Body of pancreas (tissue), 4 donors: Measurements from ENCODE around the gene LEF1. TPM values are rescaled to one million over a fixed set of nuclear protein-coding genes. Genes with fewer than 3 reads are reported as not detected.

Experiments used
- ATAC-seq: fragments of 150-250 bp; one replicate; pipeline ENCODE4 v1.9.1; 2016
- DNase-seq, 4 donors: peaks; one replicate each; pipeline ENCODE4 v3.0.0-alpha.2; 2019
- H3K27ac ChIP-seq, 4 donors: fragments of 200-600 bp; sonication (generic); 1 replicate in 3 of 4; 2 replicates in 1 of 4; pipeline versions ENCODE4 v1.5.1 to v1.6.1; 2016 to 2019; ENCODE audit warnings: mild to moderate bottlenecking in 1 of 4, mixed read lengths in 1 of 4, moderate library complexity in 1 of 4
- H3K27me3 ChIP-seq, 2 donors: fragments of 200-600 bp; sonication (generic); one replicate each; pipeline ENCODE4 v1.6.0; 2016; ENCODE audit warnings: mild to moderate bottlenecking in 1 of 2
- H3K36me3 ChIP-seq, 2 donors: fragments of 200-600 bp; sonication (generic); replicated peaks in 1 of 2; 2 replicates each; pipeline ENCODE4 v1.5.1; 2016; ENCODE audit warnings: low read depth in 2 of 2; ENCODE audit not compliant: insufficient read depth in 1 of 2
- H3K4me1 ChIP-seq: fragments of 200-600 bp; sonication (generic); one replicate; pipeline ENCODE4 v1.6.0; 2016
- H3K4me3 ChIP-seq, 2 donors: fragments of 200-600 bp; sonication (generic); 1 replicate in 1 of 2; 2 replicates in 1 of 2; pipeline ENCODE4 v1.5.1; 2016 to 2019
- H3K9me3 ChIP-seq, 3 donors: fragments of 200-600 bp; sonication (generic); 1 replicate in 2 of 3; 2 replicates in 1 of 3; pipeline ENCODE4 v1.5.1; 2016
- POLR2A ChIP-seq, 3 donors: fragments of 450-650 bp; IDR thresholded peaks; one replicate each; pipeline ENCODE4 v1.6.1; 2016; ENCODE audit warnings: antibody characterized with exemption in 3 of 3, mild to moderate bottlenecking in 2 of 3
- WGBS, 2 donors: methylation state at CpG; one replicate each; pipeline ENCODE4 v1.1.5; 2017; 5-methylcytosine and 5-hydroxymethylcytosine counted together
- intact Hi-C: fragments of 100-400 bp; cut with DNase I; formaldehyde crosslinking; loops from one replicate; pipeline ENCODE4 v1.15.1; 2023
- total RNA-seq, 2 donors: library from RNA; depleted of rRNA; stranded (reverse); fragments of >200 nt; gene quantifications; one replicate each; pipeline ENCODE4 v1.1.0, GENCODE V29; 2016
- TF ChIP-seq, protein P1 (sequence below), 7 experiments: fragments of 450-650 bp in 4 of 7; fragments of 200-600 bp in 3 of 7; sonication (generic) in 3 of 7; IDR thresholded peaks; one replicate each; pipeline ENCODE4 v1.5.1; 2016 to 2019; ENCODE audit warnings: antibody characterized with exemption in 7 of 7

LEF1 gene
- total RNA-seq, 2 donors from 2014 or later: 1.6 to 5.6 TPM

DNA sequence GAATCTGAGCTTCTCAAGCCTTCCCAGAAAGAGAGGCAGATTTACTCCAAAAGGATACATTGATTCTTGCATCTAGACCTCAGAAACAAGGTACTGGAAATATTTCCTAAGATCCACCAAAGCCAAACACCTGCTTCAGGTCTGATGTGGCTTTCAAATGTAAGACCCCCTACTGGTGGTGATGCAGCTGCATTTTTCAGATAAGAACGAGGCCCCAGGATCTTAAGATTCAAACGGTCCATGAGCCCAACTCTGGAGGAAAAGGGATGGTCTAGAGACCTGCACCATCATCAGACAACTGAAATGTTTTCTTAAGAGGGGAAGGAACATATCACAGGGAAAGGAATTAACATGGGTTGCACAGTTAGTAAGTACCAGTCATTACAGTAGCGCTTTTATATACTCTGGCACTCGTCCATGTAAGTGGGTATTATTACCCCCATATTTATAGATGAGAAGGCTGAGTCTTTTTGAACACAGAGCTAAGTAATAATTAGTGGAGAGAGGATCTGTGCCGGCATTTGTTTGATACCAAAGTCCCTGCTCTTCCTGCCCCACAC, 73.7 kb downstream of the LEF1 start:
- Histone ChIP-seq H3K4me3 (no peak overlapping the region), H3K27ac (no peak overlapping the region), H3K27me3 (no peaks in the 10 kb centered on the region), H3K4me1 (no peaks in the 10 kb centered on the region), H3K36me3 (no peaks in the 10 kb centered on the region), H3K9me3 (no peaks in the 10 kb centered on the region)
- DNase-seq (no peak), ATAC-seq (no peak)
- TF ChIP-seq POLR2A (IDR thresholded peaks at IDR 0.05): no peak
- TF ChIP-seq, protein P1, sequence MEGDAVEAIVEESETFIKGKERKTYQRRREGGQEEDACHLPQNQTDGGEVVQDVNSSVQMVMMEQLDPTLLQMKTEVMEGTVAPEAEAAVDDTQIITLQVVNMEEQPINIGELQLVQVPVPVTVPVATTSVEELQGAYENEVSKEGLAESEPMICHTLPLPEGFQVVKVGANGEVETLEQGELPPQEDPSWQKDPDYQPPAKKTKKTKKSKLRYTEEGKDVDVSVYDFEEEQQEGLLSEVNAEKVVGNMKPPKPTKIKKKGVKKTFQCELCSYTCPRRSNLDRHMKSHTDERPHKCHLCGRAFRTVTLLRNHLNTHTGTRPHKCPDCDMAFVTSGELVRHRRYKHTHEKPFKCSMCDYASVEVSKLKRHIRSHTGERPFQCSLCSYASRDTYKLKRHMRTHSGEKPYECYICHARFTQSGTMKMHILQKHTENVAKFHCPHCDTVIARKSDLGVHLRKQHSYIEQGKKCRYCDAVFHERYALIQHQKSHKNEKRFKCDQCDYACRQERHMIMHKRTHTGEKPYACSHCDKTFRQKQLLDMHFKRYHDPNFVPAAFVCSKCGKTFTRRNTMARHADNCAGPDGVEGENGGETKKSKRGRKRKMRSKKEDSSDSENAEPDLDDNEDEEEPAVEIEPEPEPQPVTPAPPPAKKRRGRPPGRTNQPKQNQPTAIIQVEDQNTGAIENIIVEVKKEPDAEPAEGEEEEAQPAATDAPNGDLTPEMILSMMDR (IDR thresholded peaks at IDR 0.05): no peak
- 48 to 60% methylated on average over 5 of the region's 5 CpGs for WGBS, 2 donors
- intact Hi-C loops: no loop called here

DNA sequence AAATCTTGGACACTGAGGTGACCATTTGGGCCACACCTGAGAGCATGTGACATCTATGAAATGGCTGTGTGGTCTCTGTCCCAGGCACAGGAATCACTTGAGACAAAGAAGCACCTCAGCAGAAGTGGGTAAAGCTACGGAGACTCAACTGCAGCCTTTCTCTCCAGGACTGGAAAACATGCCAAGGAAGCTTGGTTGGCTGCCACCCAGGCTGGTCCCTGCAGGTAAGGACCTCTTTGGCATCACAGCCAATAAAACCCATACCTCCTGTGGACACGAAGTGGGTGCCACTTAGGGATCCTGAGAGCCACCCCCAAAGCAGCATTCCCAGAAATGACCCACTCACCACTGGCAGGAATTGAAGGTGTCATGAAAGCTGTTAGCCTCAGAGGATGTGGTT, 74.6 kb downstream of the LEF1 start:
- H3K4me1 ChIP-seq: no peaks in the 10 kb centered on the region
- TF ChIP-seq POLR2A (IDR thresholded peaks at IDR 0.05): no peak
- TF ChIP-seq, protein P1 (IDR thresholded peaks at IDR 0.05): no peak
- 60 to 76% methylated on average over 2 of the region's 2 CpGs for WGBS, 2 donors

DNA sequence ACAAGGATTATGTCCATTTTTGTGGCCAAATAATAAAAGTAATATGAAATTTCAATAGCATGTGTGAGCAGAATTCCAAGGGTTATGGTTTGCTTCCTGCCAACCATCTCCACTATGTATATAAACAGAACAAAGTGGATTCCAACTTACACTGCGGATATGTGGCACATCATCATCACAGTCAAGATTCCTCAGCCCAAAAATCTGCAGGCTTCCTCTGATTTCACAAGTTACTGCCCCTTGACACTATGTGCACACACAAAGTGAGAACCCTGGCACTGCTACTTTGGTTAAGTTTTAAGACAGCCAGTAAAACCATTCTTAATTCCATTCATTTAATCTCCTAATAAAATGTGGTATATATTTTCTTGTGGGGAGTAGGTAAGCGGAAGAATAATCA, 76.4 kb downstream of the LEF1 start:
- Histone ChIP-seq H3K36me3 (no peaks in the 10 kb centered on the region), H3K27ac (no peak overlapping the region), H3K27me3 (no peaks in the 10 kb centered on the region), H3K9me3 (no peaks in the 10 kb centered on the region), H3K4me3 (no peak overlapping the region), H3K4me1 (no peaks in the 10 kb centered on the region)
- WGBS, 2 donors: 84 to 91% methylated on average over 2 of the region's 2 CpGs
- intact Hi-C loops: no loop called here
- DNase-seq (no peak), ATAC-seq (no peak)
- TF ChIP-seq, protein P1 (IDR thresholded peaks at IDR 0.05): no peak
- no peak for TF ChIP-seq POLR2A (IDR thresholded peaks at IDR 0.05)

More for the DNA sequence above, 74.6 kb downstream of the LEF1 start:
- H3K36me3 ChIP-seq: no peaks in the 10 kb centered on the region
- no peak for ATAC-seq
- no peaks in the 10 kb centered on the region for H3K9me3 ChIP-seq
- H3K27me3 ChIP-seq: no peaks in the 10 kb centered on the region
- H3K4me3 ChIP-seq: no peak overlapping the region
- no peak for DNase-seq
- no peak overlapping the region for H3K27ac ChIP-seq
- intact Hi-C loops: no loop called here

DNA sequence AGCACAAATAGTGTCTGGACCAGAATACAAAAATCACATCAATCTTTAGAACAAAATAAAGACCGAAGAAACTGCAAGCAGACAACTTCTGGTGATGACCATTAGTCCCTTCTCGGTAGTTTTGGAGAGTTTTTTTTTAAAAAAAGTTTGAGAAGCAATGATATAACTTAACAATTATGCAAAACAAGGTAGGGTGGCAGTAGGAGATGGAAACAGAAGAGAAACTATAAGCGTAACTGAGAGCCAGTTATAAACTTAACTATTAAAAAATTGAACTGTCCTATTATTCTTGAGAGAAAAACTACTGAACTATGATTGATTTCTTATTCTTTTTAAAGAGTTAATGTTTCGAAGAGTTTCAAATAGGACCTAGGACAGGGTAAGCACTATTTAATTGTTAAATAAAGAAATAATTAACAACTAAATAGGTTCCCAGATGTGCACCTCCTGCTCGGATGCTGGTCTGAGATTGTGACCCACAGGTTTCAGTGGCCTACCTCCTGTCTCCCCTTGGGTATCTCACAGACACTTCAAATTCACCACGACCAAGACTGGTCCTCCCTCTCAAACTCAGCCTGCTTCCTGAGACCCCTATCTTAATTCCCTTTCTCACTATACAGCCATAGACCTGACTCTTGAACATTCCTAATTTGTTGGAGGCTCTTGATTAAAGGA, 81.3 kb downstream of the LEF1 start:
- intact Hi-C loops: no loop called here
- H3K36me3 ChIP-seq: no peaks in the 10 kb centered on the region
- TF ChIP-seq, protein P1 (IDR thresholded peaks at IDR 0.05): no peak
- no peak for TF ChIP-seq POLR2A (IDR thresholded peaks at IDR 0.05)
- 64 to 66% methylated on average over 6 of the region's 6 CpGs for WGBS, 2 donors
- DNase-seq (no peak), ATAC-seq (no peak)
- H3K4me1 ChIP-seq: no peaks in the 10 kb centered on the region
- no peaks in the 10 kb centered on the region for H3K27me3 ChIP-seq
- H3K9me3 ChIP-seq: no peaks in the 10 kb centered on the region
- H3K27ac ChIP-seq: no peak overlapping the region
- H3K4me3 ChIP-seq: no peak overlapping the region

DNA sequence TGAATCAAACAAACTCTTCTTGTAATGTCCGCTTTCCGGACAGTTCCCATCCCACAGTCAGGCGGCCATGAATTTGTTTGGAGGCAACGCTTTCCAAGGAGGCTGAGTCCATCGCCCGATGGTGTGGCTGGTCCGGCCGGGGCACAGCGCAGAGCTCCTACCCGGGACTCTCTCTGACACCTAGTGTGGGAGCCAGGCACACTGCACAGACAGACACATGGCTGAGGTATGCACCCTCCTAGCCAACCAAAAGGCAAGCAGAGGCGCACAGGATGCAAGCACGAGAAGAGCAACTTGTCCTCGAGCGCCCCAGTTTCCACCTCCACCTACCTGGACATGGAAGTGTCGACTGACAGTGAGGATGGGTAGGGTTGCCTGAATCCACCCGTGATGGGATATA, 87.5 kb downstream of the LEF1 start:
- TF ChIP-seq, protein P1 (IDR thresholded peaks at IDR 0.05): no peak
- TF ChIP-seq POLR2A (IDR thresholded peaks at IDR 0.05): no peak
- 77 to 83% methylated on average over 16 of the region's 16 CpGs for WGBS, 2 donors
- DNase-seq: no peak
- no peak overlapping the region for H3K4me3 ChIP-seq
- intact Hi-C loops: no loop called here
- H3K4me1 ChIP-seq: no peaks in the 10 kb centered on the region
- no peaks in the 10 kb centered on the region for H3K36me3 ChIP-seq
- ATAC-seq: no peak
- no peaks in the 10 kb centered on the region for H3K27me3 ChIP-seq
- H3K9me3 ChIP-seq: no peaks in the 10 kb centered on the region
- H3K27ac ChIP-seq: no peak overlapping the region
